GM18951 (cell line): ENCODE data around the gene RAB4B.

ENCODE experiments used
- POLR2A ChIP-seq: IDR thresholded peaks from 4 replicates; pipeline ENCODE4 v1.6.1; 2011; ENCODE audit warnings: mild to moderate bottlenecking; ENCODE audit not compliant: insufficient read length, insufficient read depth; ENCODE audit errors: extremely low read depth
- in situ Hi-C: fragments of 300-500 bp; cut with MboI; formaldehyde crosslinking; loops from one replicate; pipeline ENCODE4 v1.12.0; 2022; ENCODE audit warnings: low sequenced_read_pairs, mixed read lengths, inconsistent platforms; ENCODE audit not compliant: unreplicated experiment

RAB4B gene

GRCh38 chr19:40742886-40743285 lies 35.2 kb upstream of the RAB4B start:
- no peak for TF ChIP-seq POLR2A
- in situ Hi-C loops: no loop called here

- TF ChIP-seq POLR2A: no peak
- in situ Hi-C loops: no loop called here
These were observed 34.1 kb upstream of the RAB4B start for GRCh38 chr19:40743926-40744325.

GRCh38 chr19:40744554-40745401 lies 33.3 kb upstream of the RAB4B start:
- no peak for TF ChIP-seq POLR2A
- in situ Hi-C loops: no loop called here

- in situ Hi-C loops: no loop called here
- TF ChIP-seq POLR2A: no peak
These were observed 32.7 kb upstream of the RAB4B start for GRCh38 chr19:40745402-40745780.

- in situ Hi-C loops: no loop called here
- no peak for TF ChIP-seq POLR2A
These were observed 30.5 kb upstream of the RAB4B start for GRCh38 chr19:40747536-40747935.

- in situ Hi-C loops: no loop called here
- TF ChIP-seq POLR2A: peak; percentile 48
These were observed 27.8 kb upstream of the RAB4B start, which contains the start of gene ACTMAP for GRCh38 chr19:40750058-40750873. Gene ACTMAP, minus strand, starts transcription at chr19:40750477. Its CDS starts 674 bp downstream, at chr19:40749803.

- in situ Hi-C loops: no loop called here
- TF ChIP-seq POLR2A: peak; percentile 69
These were observed 27.0 kb upstream of the RAB4B start, which contains the start of gene SNRPA for GRCh38 chr19:40750874-40751537. Gene SNRPA, plus strand, starts transcription at chr19:40751203. Its CDS starts 206 bp downstream, at chr19:40751409.

- no peak for TF ChIP-seq POLR2A
- in situ Hi-C loops: no loop called here
These were observed 25.7 kb upstream of the RAB4B start for GRCh38 chr19:40752257-40752781.

GRCh38 chr19:40754611-40755247 lies 23.3 kb upstream of the RAB4B start:
- in situ Hi-C loops: no loop called here
- no peak for TF ChIP-seq POLR2A

- in situ Hi-C loops: no loop called here
- TF ChIP-seq POLR2A: no peak
These were observed 22.8 kb upstream of the RAB4B start for GRCh38 chr19:40755248-40755624.

GRCh38 chr19:40755791-40756190 lies 22.3 kb upstream of the RAB4B start:
- no peak for TF ChIP-seq POLR2A
- in situ Hi-C loops: no loop called here

- in situ Hi-C loops: no loop called here
These were observed 21.4 kb upstream of the RAB4B start for GRCh38 chr19:40756502-40757110.

More at GRCh38 chr19:40756502-40757110, 21.4 kb upstream of the RAB4B start:
- no peak for TF ChIP-seq POLR2A
